ENCODE data around the gene KDM4B. TPM values are rescaled to one million over a fixed set of nuclear protein-coding genes. Genes with fewer than 3 reads are reported as not detected.

KDM4B gene
- total and polyA plus RNA-seq, 2 donors from 2014 or later, result 6.6 to 35.7 TPM

GRCh38 chr19:5048727-5049553 is 80.0 kb downstream of the KDM4B start:
- intact Hi-C loops (cut with DNase I), result loop anchor here (5.0 kb wide), 1 partner anchor 528 kb away; no protein-coding TSS in a partner anchor
- no peak for FAIRE-seq
- TF ChIP-seq CTCF (IDR thresholded peaks at IDR 0.05; ENCODE audit: borderline replicate concordance, extremely low read depth, insufficient read depth), result no peak

GRCh38 chr19:5049561-5049960 is 80.6 kb downstream of the KDM4B start:
- H3K36me3 ChIP-seq (ENCODE audit: control insufficient read depth in 2 of 3, insufficient read depth in 3 of 3, low read length in 3 of 3), result peaks cover 0 to 7% (median 0%) of the 10 kb centered on the region in 3 donors
- peaks cover 0 to 29% (median 6%) of the 10 kb centered on the region in 3 donors for H3K4me1 ChIP-seq (ENCODE audit: control insufficient read depth in 2 of 3, insufficient read depth in 2 of 3, low read depth in 1 of 3, low read length in 3 of 3)
- DNase-seq, result no peak
- FAIRE-seq, result no peak
- intact Hi-C loops (cut with DNase I), result loop anchor here (5.0 kb wide), 1 partner anchor 528 kb away; no protein-coding TSS in a partner anchor
- no peak for TF ChIP-seq CTCF (IDR thresholded peaks at IDR 0.05; ENCODE audit: borderline replicate concordance, extremely low read depth, insufficient read depth)
- H3K27me3 ChIP-seq (ENCODE audit: control insufficient read depth, insufficient read depth, low read length), result no peaks in the 10 kb centered on the region
- no peak overlapping the region for H3K9ac ChIP-seq (ENCODE audit: low read length in 3 of 3)
- no peaks in the 10 kb centered on the region for H3K9me3 ChIP-seq (ENCODE audit: control insufficient read depth in 2 of 3, insufficient read depth in 1 of 3, low read length in 3 of 3)
- H3K27ac ChIP-seq (ENCODE audit: low read depth in 2 of 2, low read length in 2 of 2), result no peak overlapping the region
- H3K4me3 ChIP-seq (ENCODE audit: low read length in 3 of 3), result no peak overlapping the region

More at GRCh38 chr19:5048727-5049553, 80.0 kb downstream of the KDM4B start:
- Histone ChIP-seq H3K9me3 (ENCODE audit: control insufficient read depth in 2 of 3, insufficient read depth in 1 of 3, low read length in 3 of 3) (no peaks in the 10 kb centered on the region), H3K9ac (ENCODE audit: low read length in 3 of 3) (no peak overlapping the region), H3K4me3 (ENCODE audit: low read length in 3 of 3) (no peak overlapping the region), H3K27ac (ENCODE audit: low read depth in 2 of 2, low read length in 2 of 2) (no peak overlapping the region), H3K27me3 (ENCODE audit: control insufficient read depth, insufficient read depth, low read length) (no peaks in the 10 kb centered on the region), H3K4me1 (ENCODE audit: control insufficient read depth in 2 of 3, insufficient read depth in 2 of 3, low read depth in 1 of 3, low read length in 3 of 3) (peaks cover 0 to 24% (median 1%) of the 10 kb centered on the region in 3 donors), H3K36me3 (ENCODE audit: control insufficient read depth in 2 of 3, insufficient read depth in 3 of 3, low read length in 3 of 3) (peaks cover 0 to 7% (median 0%) of the 10 kb centered on the region in 3 donors)
- no peak for DNase-seq

- H3K9me3 ChIP-seq (ENCODE audit: control insufficient read depth in 2 of 3, insufficient read depth in 1 of 3, low read length in 3 of 3), result no peaks in the 10 kb centered on the region
- H3K4me1 ChIP-seq (ENCODE audit: control insufficient read depth in 2 of 3, insufficient read depth in 2 of 3, low read depth in 1 of 3, low read length in 3 of 3), result peaks cover 0 to 29% (median 6%) of the 10 kb centered on the region in 3 donors
- H3K9ac ChIP-seq (ENCODE audit: low read length in 3 of 3), result no peak overlapping the region
- FAIRE-seq (no peak), DNase-seq (no peak)
- H3K27ac ChIP-seq (ENCODE audit: low read depth in 2 of 2, low read length in 2 of 2), result no peak overlapping the region
- no peak for TF ChIP-seq CTCF (IDR thresholded peaks at IDR 0.05; ENCODE audit: borderline replicate concordance, extremely low read depth, insufficient read depth)
- intact Hi-C loops (cut with DNase I), result no loop called here
- H3K4me3 ChIP-seq (ENCODE audit: low read length in 3 of 3), result no peak overlapping the region
- H3K27me3 ChIP-seq (ENCODE audit: control insufficient read depth, insufficient read depth, low read length), result no peaks in the 10 kb centered on the region
- peaks cover 0 to 7% (median 0%) of the 10 kb centered on the region in 3 donors for H3K36me3 ChIP-seq (ENCODE audit: control insufficient read depth in 2 of 3, insufficient read depth in 3 of 3, low read length in 3 of 3)
Observed at GRCh38 chr19:5050067-5050656, 81.2 kb downstream of the KDM4B start.
